Neural crest cell (in vitro differentiated cells): ENCODE results near the gene C9orf50. TPM values are rescaled to one million over a fixed set of nuclear protein-coding genes. Genes with fewer than 3 reads are reported as not detected.

ENCODE experiments used
- DNase-seq: peaks from one replicate; pipeline ENCODE4 v3.0.0; 2021; ENCODE audit warnings: low read depth, mixed read lengths, low spot score
- H3K27ac Mint-ChIP-seq: one replicate; pipeline ENCODE4 v1.8.0; 2021; ENCODE audit warnings: mild to moderate bottlenecking, mixed read lengths; ENCODE audit not compliant: unreplicated experiment
- H3K27me3 Mint-ChIP-seq: 2 replicates; pipeline ENCODE4 v1.8.0; 2021; ENCODE audit warnings: low read depth, mild to moderate bottlenecking, mixed read lengths
- H3K36me3 Mint-ChIP-seq: 2 replicates; pipeline ENCODE4 v1.8.0; 2021; ENCODE audit warnings: low read depth, mild to moderate bottlenecking, mixed read lengths
- H3K4me1 Mint-ChIP-seq: 2 replicates; pipeline ENCODE4 v1.8.0; 2021; ENCODE audit warnings: mixed read lengths
- H3K4me3 Mint-ChIP-seq: one replicate; pipeline ENCODE4 v1.8.0; 2021; ENCODE audit warnings: mild to moderate bottlenecking, mixed read lengths
- H3K9me3 Mint-ChIP-seq: 2 replicates; pipeline ENCODE4 v1.8.0; 2021; ENCODE audit warnings: mixed read lengths
- CTCF ChIP-seq: fragments of 200-600 bp; sonication (generic); conservative IDR thresholded peaks from 2 replicates; pipeline ENCODE4 v1.5.0; 2021; ENCODE audit warnings: antibody characterized with exemption, mild to moderate bottlenecking
- total RNA-seq: library from RNA; stranded (reverse); gene quantifications from 2 replicates; pipeline ENCODE4 v1.2.1, GENCODE V29; 2021

C9orf50 gene
- total RNA-seq, 1 donor from 2014 or later, result 0.26 TPM

DNA sequence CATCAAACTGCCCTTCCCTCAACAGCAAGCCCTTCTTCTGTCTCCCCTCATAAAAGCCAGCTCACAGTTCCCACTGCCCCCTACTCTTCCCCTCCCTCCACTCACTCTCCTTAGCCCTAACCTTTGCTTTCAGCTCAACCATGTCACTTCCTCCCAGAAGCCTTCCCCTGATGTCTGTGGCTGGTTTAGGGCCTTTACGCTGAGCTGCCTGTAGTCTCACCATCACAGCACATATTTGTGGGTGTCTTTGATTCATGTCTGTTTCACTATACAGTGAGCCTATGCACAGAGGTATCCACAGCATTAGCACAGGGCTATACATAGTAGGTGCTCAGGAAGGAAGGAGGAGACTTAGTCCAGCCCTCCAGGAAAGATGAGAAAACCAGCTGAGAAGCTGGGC is 34.7 kb downstream of the C9orf50 start:
- no peak overlapping the region for H3K4me3 Mint-ChIP-seq
- no peaks in the 10 kb centered on the region for H3K36me3 Mint-ChIP-seq
- no peaks in the 10 kb centered on the region for H3K9me3 Mint-ChIP-seq
- no peaks in the 10 kb centered on the region for H3K27me3 Mint-ChIP-seq
- no peak overlapping the region for H3K27ac Mint-ChIP-seq
- no peak for DNase-seq
- peaks cover 50% of the 10 kb centered on the region for H3K4me1 Mint-ChIP-seq
- no peak for TF ChIP-seq CTCF

DNA sequence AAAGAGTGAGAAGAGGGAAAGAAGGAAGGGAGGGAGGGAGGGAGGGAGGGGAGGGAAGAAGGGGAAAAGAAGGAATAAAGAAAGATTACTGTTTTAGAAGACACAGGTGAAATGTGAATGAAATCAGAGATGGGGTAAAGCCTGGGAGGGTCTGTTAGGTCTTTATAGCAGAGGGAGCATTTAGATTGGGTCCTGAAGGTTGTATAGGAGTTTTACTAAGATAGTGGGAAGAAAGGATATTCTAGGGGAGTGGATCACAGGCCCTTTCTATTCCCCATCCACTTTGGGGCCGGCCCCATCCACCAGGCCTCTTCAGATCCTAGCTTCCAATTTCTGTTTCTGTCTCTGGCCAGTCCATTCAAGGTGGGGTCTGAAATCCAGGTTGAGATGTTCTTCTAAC is 35.5 kb downstream of the C9orf50 start:
- Mint-ChIP-seq H3K27me3 (no peaks in the 10 kb centered on the region), H3K9me3 (no peaks in the 10 kb centered on the region), H3K27ac (no peak overlapping the region), H3K4me1 (peaks cover 44% of the 10 kb centered on the region), H3K36me3 (no peaks in the 10 kb centered on the region), H3K4me3 (no peak overlapping the region)
- no peak for DNase-seq
- no peak for TF ChIP-seq CTCF

GRCh38 chr9:129584136-129584535 is 36.8 kb downstream of the C9orf50 start:
- no peaks in the 10 kb centered on the region for H3K36me3 Mint-ChIP-seq
- H3K9me3 Mint-ChIP-seq, result no peaks in the 10 kb centered on the region
- peak; percentile 57 for DNase-seq
- peaks cover 41% of the 10 kb centered on the region for H3K4me1 Mint-ChIP-seq
- H3K27ac Mint-ChIP-seq, result peak overlapping the region; percentile 94
- H3K4me3 Mint-ChIP-seq, result no peak overlapping the region
- H3K27me3 Mint-ChIP-seq, result no peaks in the 10 kb centered on the region
- TF ChIP-seq CTCF, result no peak

DNA sequence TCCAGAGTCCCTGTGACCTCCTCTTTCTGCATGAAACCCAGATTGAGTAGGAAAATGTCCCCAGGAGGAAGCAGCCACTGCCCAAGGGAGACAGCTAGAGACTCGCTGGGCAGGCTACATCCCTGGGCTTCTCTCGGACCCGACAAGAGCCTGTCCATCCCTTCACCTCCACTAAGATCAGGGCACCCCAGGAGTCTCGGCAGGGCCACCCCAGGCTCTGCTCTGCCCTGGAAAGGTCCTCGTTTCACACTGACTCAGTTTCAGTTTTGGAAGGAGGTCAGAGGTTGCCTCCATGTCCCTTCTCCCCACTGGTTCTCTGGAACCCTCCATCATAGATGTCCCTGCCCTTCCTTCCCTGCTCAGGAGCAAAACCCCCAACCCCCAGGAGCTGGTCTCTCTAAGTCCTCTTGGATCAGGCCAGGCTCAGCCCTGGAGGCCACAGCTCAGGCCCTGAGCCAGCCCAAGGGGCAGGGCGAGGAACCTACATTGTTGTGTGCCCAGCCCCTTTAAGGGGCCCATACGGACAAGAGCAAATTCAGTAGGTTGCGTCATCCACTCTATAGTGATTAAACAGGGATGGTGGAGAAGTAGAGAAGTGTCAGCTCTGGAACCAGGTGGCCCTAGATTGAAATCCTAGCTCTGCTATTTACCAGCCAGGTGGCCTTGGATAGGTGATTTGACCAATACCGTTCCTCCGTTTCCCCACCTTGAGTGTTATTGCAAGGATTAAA is 37.4 kb downstream of the C9orf50 start:
- H3K27ac Mint-ChIP-seq, result peak overlapping the region; percentile 75
- DNase-seq, result no peak
- no peak overlapping the region for H3K4me3 Mint-ChIP-seq
- no peaks in the 10 kb centered on the region for H3K27me3 Mint-ChIP-seq
- no peak for TF ChIP-seq CTCF
- H3K36me3 Mint-ChIP-seq, result no peaks in the 10 kb centered on the region
- no peaks in the 10 kb centered on the region for H3K9me3 Mint-ChIP-seq
- peaks cover 41% of the 10 kb centered on the region for H3K4me1 Mint-ChIP-seq

DNA sequence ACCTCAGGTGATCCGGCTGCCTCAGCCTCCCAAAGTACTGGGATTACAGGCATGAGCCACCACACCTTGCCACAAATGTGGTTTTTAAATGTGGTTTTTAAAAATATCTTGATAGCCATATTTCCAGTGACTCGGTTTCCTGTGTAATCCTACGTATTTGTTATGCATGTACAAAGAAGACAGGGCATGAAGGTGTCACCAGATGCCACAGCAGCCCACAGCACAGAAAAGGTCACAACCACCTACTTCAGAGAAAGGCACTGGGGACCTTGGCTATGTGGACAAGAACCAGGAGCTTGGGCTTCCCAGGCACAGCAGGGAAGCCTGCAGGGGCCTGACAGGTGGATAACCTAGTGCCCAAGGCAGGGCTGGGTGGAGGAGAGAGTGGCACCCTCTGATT is 38.0 kb downstream of the C9orf50 start:
- no peaks in the 10 kb centered on the region for H3K36me3 Mint-ChIP-seq
- peaks cover 42% of the 10 kb centered on the region for H3K4me1 Mint-ChIP-seq
- H3K27ac Mint-ChIP-seq, result no peak overlapping the region
- no peaks in the 10 kb centered on the region for H3K27me3 Mint-ChIP-seq
- TF ChIP-seq CTCF, result no peak
- H3K9me3 Mint-ChIP-seq, result no peaks in the 10 kb centered on the region
- no peak for DNase-seq
- no peak overlapping the region for H3K4me3 Mint-ChIP-seq
